Skin epidermis (tissue), 12 donors: ENCODE measurements around the gene ABHD5.

Experiments used
- H3K27ac ChIP-seq, 21 experiments: fragments of 200-600 bp; sonication (generic) in 11 of 21; one replicate each; pipeline ENCODE4 v1.5.0; 2020; ENCODE audit warnings: mild to moderate bottlenecking in 3 of 21, inconsistent platforms in 2 of 21, moderate library complexity in 2 of 21
- H3K4me3 ChIP-seq, 7 experiments: fragments of 200-600 bp; sonication (generic) in 2 of 7; one replicate each; pipeline ENCODE4 v1.5.0; 2020; ENCODE audit warnings: inconsistent platforms in 2 of 7, mild to moderate bottlenecking in 2 of 7, moderate library complexity in 1 of 7

The ABHD5 gene

DNA sequence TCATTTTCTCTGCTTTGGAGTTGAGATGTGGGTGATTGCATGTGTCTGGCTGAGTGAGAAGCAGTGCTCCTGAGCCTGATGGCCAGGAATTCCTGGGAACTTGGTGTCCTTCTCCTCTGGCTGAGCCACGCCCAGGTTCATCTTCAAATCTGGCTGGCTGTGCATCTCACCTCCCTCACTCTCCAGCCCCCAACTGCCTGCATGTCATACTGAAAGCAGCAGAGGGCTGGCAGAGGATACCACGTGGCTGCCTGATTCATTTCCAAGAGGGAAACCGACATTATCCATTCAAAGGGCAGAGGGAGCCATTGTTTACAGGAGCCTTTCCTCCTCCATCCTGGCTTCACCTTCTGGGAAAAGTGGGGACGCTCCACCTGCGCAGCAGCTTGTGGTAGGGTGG, 57.4 kb downstream of the ABHD5 start:
- peak overlapping the region in 1 of 21 experiments; percentile 9 for H3K27ac ChIP-seq

DNA sequence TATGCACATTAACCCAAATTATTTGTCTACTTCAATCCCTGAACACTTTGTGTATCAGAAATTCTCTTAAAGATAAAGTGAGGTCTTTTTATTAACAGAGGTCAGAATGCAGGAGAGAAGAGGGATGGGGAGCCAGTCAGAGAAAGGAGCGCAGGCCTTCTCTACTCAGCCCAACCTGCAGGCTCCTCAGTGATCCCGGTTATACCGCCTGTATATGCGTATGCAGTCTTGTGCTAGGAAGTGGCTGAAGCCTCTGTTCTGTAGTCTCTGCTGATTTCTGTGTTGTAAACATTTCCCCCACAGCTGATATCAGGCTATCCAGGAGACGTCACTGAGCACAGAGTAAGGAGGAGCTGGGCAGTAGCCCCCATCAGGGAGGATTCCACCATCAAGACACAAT, 57.9 kb downstream of the ABHD5 start:
- H3K4me3 ChIP-seq = no peak overlapping the region
- H3K27ac ChIP-seq = no peak overlapping the region

More for the DNA sequence above, 57.4 kb downstream of the ABHD5 start:
- H3K4me3 ChIP-seq = no peak overlapping the region

DNA sequence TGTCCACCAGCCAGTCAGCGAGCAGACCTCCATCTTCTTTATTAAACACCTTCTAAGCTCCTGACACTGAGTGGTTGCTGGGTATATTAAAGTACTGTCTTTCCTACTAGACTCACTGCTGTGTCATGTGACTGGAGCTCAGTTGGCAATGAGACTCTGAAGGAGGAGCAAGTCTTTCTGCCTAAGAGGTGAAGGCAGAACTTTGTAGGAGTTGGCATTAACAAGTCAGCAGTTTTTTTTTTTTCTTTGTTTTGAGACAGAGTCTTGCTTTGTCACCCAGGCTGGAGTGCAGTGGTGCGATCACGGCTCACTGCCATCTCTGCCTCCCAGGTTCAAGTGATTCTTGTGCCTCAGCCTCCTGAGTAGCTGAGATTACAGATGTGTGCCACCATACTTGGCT, 62.2 kb downstream of the ABHD5 start:
- H3K27ac ChIP-seq = no peak overlapping the region
- no peak overlapping the region for H3K4me3 ChIP-seq

DNA sequence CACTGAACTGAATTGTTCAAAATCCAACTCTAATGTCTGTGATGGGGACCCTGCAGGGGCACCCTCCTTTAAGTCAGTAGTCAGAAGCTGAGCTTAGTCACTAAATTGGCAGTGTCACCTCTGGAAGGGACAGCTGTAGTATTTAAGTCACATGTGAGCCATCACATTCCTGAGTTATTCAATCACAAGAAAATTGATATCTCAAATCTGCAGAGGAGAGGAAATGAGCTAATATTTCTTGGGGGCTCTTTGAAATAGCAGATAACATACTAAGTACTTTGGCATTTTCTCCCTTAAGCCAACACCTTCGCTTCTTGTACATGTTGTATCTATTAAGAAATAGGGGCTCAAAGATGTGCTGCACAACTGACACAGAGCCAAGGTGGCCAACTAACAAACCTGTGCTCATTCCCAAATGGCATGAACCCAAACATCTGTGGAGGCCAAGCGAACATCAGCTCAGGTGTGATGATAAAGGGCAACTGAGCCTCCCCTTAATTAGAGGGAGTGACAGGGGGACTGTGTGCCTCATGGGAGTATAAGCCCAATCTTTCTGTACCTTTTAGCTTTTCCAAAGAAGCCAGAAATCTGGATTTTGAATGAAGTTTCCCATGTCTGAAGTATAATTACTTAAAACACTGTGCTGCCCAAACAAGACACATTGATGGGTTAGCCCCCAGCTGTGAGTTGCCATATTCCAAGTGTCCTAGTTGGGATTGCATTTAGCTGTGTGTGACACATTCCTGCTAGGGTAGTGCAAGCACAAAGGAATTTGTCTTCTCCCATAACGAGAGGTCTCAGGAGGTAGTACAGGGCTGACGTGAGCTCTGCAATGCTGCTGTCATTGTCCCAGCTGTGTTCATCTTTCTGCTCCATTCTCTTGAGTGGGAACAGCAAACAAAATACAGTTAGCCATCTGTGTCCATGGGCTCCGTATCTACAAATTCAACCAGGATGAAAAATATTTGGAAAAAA, 63.3 kb downstream of the ABHD5 start:
- Histone ChIP-seq H3K27ac (no peak overlapping the region), H3K4me3 (no peak overlapping the region)

DNA sequence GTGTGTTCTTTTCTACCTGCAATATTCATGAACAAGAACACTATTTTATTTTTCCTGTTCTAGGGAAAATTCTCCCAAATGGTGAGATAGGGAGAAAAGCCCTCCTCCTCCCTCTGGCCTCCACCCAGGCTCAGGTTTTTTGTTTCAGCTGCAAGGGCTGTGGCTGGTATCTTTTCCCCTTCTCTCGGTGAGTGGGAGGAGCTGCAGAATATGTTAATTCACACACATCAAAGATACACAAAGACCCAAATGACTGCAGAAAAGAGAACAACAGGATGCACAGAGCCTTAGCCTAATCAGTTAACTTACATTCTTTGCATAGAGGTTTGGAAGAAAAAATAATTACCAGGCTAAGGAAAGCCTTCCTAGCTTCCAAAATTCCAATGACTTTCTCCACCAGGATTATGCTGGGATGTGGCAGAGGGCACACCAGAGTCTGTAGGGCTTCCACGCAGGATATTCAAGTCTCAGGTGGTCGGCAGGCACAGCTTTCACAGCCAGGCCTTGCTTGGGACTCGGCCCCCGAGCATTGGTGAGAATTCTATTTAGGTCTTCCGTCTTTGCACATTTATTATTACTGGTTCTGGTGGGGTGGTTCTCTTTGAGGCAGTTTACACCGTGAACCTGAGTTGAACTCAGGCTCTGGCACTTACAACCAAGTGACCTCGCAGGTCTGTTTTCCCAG, 64.9 kb downstream of the ABHD5 start:
- Histone ChIP-seq H3K4me3 (no peak overlapping the region), H3K27ac (peak overlapping the region in 5 of 21 experiments; percentile 61 to 83 (median 67))

DNA sequence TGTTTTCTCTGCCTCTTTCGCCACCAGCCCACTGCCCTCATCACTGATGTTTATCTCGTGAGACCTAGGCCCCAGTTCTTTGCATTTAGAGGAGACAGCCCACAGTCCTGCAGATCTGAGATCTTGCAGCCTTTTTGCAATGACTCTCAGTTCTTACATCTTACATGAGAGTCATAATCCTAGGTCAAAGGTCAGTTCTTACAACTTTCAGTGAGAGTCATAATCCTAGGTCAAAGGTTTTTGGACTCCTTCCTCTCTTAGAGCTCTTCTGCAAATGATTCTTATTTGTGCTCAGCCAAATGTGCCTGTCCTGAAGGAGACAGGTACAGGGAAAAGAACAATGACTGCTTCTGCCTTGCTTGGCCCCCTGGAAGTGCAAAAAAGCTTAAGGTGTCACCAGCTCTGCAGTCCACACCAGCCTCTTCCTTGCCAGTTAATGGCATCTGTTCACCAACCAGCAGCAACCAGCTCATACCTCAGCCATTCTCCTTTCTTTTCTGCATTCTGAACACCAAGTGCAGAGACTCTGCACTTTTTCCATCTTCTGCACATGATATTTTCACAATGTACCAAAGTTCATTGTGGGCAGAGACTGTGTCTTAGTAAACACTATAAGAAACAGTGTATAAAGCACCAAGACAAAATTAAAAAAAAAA, 67.1 kb downstream of the ABHD5 start:
- Histone ChIP-seq H3K4me3 (no peak overlapping the region), H3K27ac (no peak overlapping the region)

DNA sequence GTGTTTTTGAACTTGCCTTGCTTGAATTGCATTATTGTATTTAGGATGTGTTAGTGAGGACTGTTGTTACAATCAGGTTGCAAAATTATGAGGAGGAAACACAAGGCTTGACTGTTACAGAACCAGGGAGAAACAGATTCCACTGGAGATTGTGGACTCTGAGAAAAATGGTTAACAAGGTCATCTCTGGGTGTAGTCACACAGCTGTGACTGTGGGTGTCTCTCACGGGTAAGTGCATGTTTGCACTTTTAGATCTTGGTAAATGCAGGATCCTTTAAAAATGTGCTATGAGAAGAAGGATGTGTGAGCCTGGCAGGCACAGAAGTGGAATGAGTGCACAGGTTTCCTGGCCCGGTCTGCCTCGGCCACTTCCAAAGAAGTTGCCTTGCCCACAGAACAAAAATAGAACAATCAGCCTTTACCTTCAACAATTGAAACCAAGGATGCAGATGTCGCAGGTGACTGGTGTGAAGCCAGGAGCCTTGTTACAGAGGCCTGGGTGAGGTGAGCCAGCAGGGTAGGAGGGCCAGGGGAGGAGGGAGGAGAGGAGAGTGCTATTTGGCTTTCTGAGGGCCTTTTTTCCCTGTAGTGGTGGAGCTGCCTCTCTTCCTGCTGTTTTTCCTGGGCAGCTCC, 68.0 kb downstream of the ABHD5 start:
- H3K27ac ChIP-seq = peak overlapping the region in 1 of 21 experiments; percentile 18
- no peak overlapping the region for H3K4me3 ChIP-seq

DNA sequence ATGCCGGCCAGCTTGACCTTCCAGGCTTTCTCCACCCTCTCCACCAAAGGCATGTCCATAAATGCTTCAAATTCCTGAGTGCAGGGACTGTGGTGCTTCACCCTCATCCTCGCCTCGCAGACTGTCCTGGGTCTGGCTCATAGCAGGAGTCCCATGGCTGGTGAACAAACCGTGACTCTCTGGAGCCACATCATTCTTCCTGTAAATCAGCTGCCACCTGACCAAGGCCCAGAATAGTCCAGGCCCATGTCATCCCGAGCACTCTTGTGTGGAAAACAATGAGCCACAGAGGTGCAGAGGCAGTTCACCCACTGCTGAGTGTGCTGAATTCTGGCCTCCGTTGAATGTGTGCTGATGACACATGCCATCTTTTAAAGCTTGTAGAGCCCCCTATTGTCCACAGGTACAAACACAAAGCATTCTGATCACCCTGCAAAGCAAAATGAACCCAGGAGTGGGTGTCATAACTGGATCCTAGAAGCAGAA, 68.6 kb downstream of the ABHD5 start:
- H3K27ac ChIP-seq = peak overlapping the region in 1 of 21 experiments; percentile 18

DNA sequence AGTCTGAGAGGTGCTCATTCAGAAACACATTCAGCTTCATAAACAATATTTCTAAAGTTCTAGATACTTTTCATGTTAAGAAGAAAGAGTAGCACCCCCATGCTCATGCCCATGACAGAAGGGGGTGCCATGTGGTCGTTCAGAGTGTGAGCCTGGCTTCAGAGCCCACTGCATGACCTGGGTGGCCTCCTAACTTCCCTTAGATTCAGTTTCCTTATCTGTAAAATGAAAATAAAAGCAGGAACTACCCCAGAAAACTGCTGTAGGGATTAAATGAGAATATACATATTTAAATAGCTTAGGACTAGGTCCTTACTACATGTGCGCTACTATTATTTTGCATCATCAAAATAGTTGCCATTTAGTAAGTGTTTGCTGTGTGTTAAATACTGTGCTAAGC, 69.2 kb downstream of the ABHD5 start:
- no peak overlapping the region for H3K4me3 ChIP-seq
- no peak overlapping the region for H3K27ac ChIP-seq

More for the DNA sequence above, 68.6 kb downstream of the ABHD5 start:
- H3K4me3 ChIP-seq = no peak overlapping the region

DNA sequence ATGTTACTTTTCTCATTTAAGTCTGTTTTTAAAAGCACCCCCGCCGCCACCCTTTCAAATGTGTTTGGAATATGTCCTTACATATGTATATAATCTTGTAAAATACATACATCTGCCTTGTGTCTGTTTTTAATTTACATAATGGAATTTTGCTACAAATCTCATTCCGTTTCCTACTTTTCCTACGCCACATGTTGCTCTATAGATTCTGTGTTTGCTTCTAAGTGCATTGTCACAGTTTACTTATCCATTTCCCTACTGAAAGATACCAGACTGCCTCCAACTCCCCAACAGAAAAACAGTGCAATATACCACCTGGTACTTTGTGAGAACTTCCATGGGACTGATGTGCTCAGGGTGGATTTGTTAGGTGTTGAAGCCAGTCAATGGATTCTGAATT, 70.2 kb downstream of the ABHD5 start:
- Histone ChIP-seq H3K4me3 (no peak overlapping the region), H3K27ac (no peak overlapping the region)

DNA sequence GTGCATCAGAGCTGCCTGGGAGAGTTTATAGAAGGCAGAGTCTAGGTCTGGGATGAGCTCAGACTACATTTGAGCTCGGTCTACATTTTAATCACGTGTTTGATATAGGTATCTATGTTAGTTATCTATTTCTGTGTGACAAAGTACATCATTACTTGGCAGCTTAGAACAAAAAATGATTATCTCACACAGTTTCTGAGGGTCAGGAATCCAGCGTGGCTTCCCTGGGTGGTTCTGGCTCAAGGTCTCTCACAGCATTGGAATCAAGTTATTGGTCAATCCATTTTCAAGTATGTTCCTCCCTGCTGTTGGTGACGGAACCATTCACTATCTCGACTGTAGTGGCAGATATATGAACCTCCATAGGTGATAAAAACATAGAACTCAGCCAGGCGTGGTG, 71.7 kb downstream of the ABHD5 start:
- no peak overlapping the region for H3K4me3 ChIP-seq
- H3K27ac ChIP-seq = no peak overlapping the region

DNA sequence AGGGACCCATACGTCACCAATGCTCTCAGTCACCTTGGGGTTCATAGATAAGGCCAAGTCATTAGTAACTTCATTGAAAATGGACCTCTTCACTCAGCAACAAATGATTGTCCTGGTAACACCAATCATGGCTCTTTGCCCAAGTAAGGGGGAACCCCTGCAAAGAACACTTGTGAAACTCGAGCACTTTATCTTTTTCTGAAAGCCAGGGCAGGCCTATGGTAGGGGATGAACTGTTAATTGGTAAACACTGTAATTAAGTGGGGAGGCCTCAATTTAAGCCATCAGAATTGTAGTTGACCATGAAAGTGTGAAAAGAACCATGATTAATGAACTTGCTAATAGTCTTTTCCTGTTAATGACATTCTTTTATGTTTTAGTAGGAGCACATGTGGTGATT, 73.3 kb downstream of the ABHD5 start:
- no peak overlapping the region for H3K4me3 ChIP-seq
- no peak overlapping the region for H3K27ac ChIP-seq

DNA sequence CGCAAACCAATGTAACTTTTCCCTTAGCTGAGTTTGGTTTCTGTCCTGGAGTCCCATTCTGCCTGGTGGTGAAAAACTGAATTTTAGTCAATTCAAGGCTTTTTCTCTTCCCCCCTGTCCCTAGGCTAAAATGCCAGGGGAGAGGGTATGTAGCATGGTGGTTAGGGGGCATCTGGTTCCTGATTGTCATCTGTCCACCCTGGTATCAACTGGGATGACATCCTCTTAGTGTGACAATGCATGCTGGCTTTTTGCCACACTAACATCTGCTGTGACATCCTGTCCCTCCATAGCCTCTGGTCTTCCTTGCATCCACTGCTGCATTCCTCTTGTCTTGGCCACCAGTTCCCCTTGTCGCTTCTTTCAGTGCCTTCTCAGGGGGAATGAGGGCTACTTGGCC, 73.7 kb downstream of the ABHD5 start:
- Histone ChIP-seq H3K4me3 (no peak overlapping the region), H3K27ac (no peak overlapping the region)

DNA sequence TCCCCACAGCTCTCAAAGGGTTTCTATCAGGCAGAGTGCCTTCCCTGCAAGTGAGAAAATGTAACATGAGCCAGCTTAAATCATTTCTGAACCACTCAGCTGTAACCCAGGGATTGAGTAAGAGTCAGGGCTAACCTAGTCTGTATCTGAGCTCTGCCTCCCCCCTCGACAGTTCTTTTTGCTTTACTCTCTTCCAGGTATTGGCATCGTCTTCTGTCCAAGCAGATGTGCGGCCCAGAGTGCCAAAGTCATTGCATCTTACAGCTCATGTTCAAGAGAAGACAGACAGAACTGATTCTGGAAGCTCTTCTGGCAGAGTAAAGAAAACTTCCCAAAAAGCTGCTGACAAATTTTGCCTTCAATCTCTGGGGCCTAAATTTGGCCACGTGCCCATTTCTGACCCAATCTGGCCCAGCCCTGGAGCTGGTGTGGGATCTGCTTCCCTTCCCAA, 74.8 kb downstream of the ABHD5 start:
- no peak overlapping the region for H3K27ac ChIP-seq
- H3K4me3 ChIP-seq = no peak overlapping the region

DNA sequence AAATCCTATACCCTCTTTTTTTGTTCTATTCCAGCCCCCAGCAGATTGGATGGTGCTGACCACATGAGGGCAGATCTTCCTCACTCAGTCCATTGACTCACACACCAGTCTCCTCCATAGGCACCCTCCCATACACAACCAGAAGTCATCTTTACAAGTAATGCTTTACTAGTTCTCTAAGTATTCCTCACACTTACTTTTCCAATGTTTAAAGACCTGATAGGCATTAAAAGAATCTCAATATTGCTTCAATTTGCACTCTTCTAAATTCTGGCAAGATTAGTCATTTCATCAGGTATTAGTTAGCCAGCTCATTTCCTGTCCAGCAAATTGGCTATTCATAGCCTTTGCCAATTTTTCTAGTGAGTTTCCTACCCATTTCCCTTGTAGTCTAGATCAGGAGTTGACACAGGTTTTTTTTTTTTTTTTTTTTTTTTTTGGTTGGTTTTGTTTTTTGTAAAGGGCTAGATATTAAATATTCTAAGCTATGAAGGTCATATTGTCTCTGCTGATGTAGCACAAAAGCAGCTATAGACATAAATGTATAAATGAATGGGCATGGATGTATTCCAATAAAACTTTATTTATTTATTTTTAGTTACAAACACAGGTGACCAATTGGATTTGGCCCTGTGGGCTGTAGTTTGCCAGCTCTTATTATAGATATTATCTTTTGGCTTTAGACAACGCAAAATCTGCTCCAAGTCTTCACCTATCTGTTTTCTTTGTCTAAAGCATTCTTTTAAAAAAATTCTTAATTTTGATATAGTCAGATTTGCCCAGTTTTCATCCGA, 76.1 kb downstream of the ABHD5 start:
- Histone ChIP-seq H3K4me3 (no peak overlapping the region), H3K27ac (no peak overlapping the region)

DNA sequence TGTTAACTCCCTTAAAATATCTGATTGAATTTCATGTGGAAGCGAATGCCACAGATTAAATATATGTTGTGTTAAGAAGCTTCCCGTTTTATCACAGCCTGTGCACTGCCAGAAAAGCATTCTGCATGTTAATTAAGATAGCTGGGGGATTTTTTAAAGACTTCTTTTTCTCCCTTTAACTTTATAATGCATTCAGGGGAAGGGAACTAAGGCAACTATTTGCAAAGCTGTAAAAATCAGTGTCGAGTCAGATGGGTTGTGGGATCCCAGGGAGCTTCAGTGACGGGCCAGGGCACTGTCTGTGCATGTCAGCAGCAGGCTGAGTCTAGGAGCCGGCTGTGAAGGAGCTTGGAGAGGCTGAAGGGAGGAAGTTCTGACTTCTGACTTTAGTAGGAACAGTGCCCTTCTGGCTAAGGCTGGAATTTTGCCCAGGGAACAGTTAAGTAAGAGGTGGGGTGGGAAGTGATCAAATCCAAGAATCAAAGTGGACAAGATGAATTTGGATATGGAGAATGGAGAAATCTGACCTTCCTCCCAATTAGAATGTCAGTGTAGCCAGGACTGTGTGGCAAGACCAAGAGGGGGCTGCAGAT, 77.7 kb downstream of the ABHD5 start:
- H3K4me3 ChIP-seq = no peak overlapping the region
- H3K27ac ChIP-seq = peak overlapping the region in 8 of 21 experiments; percentile 21 to 81 (median 68)

DNA sequence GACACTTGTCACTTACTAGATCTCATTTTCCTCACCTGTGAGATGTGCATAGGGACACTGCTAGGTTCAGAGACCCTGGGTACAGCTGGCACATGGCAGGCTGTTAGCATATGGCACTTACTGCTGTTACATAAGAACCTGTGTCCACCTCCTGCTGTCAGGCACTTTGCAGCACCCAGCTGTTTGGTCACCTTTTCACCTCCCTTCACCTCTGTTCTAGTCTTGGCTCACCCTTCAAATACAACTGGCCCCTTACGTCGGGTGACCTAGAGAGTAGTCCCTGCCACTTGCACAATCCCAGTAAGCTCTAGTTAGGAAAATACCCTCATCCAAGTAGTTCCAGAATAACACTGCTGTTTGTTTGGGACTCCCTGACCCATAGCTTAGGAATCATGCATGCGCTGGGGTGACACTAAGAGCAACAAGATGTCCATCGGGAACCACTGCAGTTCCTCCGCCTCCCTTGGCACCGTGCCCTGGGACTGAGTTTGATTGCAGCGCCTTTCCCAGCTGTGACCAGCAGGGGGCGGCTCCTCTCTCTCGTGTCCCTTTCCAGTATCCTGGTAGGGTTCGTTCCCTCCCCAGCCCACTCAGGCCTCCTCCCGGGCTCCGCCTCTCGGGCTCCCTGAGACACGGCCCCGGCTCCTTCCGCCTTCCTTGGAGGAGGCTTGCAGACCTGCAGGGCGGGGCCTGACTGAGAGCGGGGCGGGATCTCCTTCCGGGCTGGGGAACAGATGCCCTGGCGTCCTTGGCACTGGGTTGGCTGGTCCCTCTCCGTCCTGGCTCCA, 78.6 kb downstream of the ABHD5 start:
- peak overlapping the region in 18 of 21 experiments; percentile 15 to 83 (median 66) for H3K27ac ChIP-seq
- H3K4me3 ChIP-seq = peak overlapping the region in 5 of 7 experiments; percentile 9 to 33 (median 25)
